HepG2 (cell line): ENCODE measurements around the gene TLCD3B. TPM values are rescaled to one million over a fixed set of nuclear protein-coding genes. Genes with fewer than 3 reads are reported as not detected.

Experiments
- ATAC-seq: fragments of 200-7000 bp; cut with Tn5 transposase; 3 replicates; pipeline ENCODE4 v1.9.1; 2020; ENCODE audit warnings: mild to moderate bottlenecking, moderate library complexity
- BruUV-seq: library from RNA; stranded (reverse); fragments of 400-500 nt; replicated peaks from 2 replicates; lab custom pipeline; 2021; lab: Mats Ljungman, UMichigan
- CTCF ChIA-PET: fragments of 300-600 bp; formaldehyde crosslinking; extraction: SDS; loops from one replicate; lab custom pipeline; 2021; ENCODE audit warnings: low total read pairs, inconsistent platforms, low intra/inter-chr PET ratio; lab: Yijun Ruan, JAX
- POLR2A ChIA-PET: fragments of 350-600 bp; sonication (Branson Sonifier 250); formaldehyde crosslinking; loops from one replicate; lab custom pipeline; 2020; ENCODE audit warnings: antibody characterized with exemption, inconsistent platforms; lab: Yijun Ruan, JAX
- DNase-seq: peaks from one replicate; pipeline ENCODE4 v3.0.0-alpha.2; 2015; ENCODE audit warnings: low spot score
- FAIRE-seq: peaks from 3 replicates; lab custom pipeline; 2011; peaks lifted over from hg19 to GRCh38; lab: Jason Lieb, UNC
- H2AFZ ChIP-seq: one replicate; pipeline ENCODE4 v1.6.1; 2011; ENCODE audit warnings: low read length, inconsistent platforms
- H3K27ac ChIP-seq: fragments of 300-600 bp; 3 replicates; pipeline ENCODE4 v1.8.0; 2011; ENCODE audit warnings: mixed run types, mild to moderate bottlenecking, mixed read lengths, low read length, inconsistent platforms; ENCODE audit not compliant: insufficient read depth; ENCODE audit errors: extremely low read length
- H3K27me3 ChIP-seq, 2 experiments: fragments of 200-600 bp in 1 of 2; 2 replicates in 1 of 2; 3 replicates in 1 of 2; pipeline versions ENCODE4 v1.6.0 to v1.8.0; 2011; ENCODE audit warnings: low read length in 2 of 2, mild to moderate bottlenecking in 2 of 2, moderate library complexity in 2 of 2, inconsistent platforms in 1 of 2; ENCODE audit not compliant: insufficient read depth in 2 of 2, control insufficient read depth in 1 of 2
- H3K36me3 ChIP-seq, 2 experiments: fragments of 200-600 bp in 1 of 2; replicated peaks in 1 of 2; 2 replicates in 1 of 2; 3 replicates in 1 of 2; pipeline versions ENCODE4 v1.5.1 to v1.8.0; 2011; ENCODE audit warnings: low read length in 2 of 2, inconsistent platforms in 1 of 2; ENCODE audit not compliant: insufficient read depth in 2 of 2, control insufficient read depth in 1 of 2
- H3K4me1 ChIP-seq: 2 replicates; pipeline ENCODE4 v1.5.1; 2012; ENCODE audit warnings: low read length, inconsistent platforms; ENCODE audit not compliant: insufficient read depth
- H3K4me2 ChIP-seq: 2 replicates; pipeline ENCODE4 v1.6.0; 2011; ENCODE audit warnings: low read depth, low read length, inconsistent platforms
- H3K4me3 ChIP-seq, 3 experiments: fragments of 200-600 bp in 1 of 3; sonication (generic), shearing (Covaris generic) in 1 of 3; replicated peaks in 1 of 3; 2 replicates each; pipeline ENCODE4 v1.5.1; 2011 to 2016; ENCODE audit warnings: low read length in 3 of 3, inconsistent platforms in 2 of 3, low read depth in 2 of 3, mild to moderate bottlenecking in 2 of 3, control low read depth in 1 of 3, mixed read lengths in 1 of 3; ENCODE audit not compliant: insufficient read depth in 1 of 3
- H3K79me2 ChIP-seq: one replicate; pipeline ENCODE4 v1.6.1; 2011; ENCODE audit warnings: low read length, inconsistent platforms; ENCODE audit not compliant: insufficient read depth
- H3K9ac ChIP-seq: 2 replicates; pipeline ENCODE4 v1.6.0; 2011; ENCODE audit warnings: mild to moderate bottlenecking, low read depth, low read length, inconsistent platforms; ENCODE audit not compliant: insufficient read depth
- H3K9me3 ChIP-seq: 2 replicates; pipeline ENCODE4 v1.5.1; 2012; ENCODE audit warnings: mild to moderate bottlenecking, low read length
- H4K20me1 ChIP-seq: 2 replicates; pipeline ENCODE4 v1.6.0; 2011; ENCODE audit warnings: inconsistent platforms, mild to moderate bottlenecking, low read length, moderate library complexity; ENCODE audit not compliant: insufficient read depth
- CHD4 ChIP-seq: fragments of 200-600 bp; sonication (generic); IDR thresholded peaks from 2 replicates; pipeline ENCODE4 v1.7.0; 2017; ENCODE audit warnings: mild to moderate bottlenecking, low read length, borderline replicate concordance
- MYC ChIP-seq: sonication (generic); formaldehyde crosslinking; IDR thresholded peaks from 2 replicates; pipeline ENCODE4 v1.9.0; 2021; ENCODE audit warnings: missing genetic modification reagents, borderline replicate concordance
- ZMYM2 ChIP-seq: sonication (generic); formaldehyde crosslinking; IDR thresholded peaks from 2 replicates; pipeline ENCODE4 v1.8.0; 2022; ENCODE audit warnings: mild to moderate bottlenecking, missing genetic modification reagents
- ZNF576 ChIP-seq: sonication (generic); formaldehyde crosslinking; IDR thresholded peaks from 2 replicates; pipeline ENCODE4 v1.4.0; 2020; ENCODE audit warnings: mild to moderate bottlenecking, missing genetic modification reagents
- ZNF652 ChIP-seq: IDR thresholded peaks from 2 replicates; pipeline ENCODE4 v1.6.1; 2016; ENCODE audit warnings: low read depth, borderline replicate concordance
- ZNF746 ChIP-seq: sonication (generic); formaldehyde crosslinking; IDR thresholded peaks from 2 replicates; pipeline ENCODE4 v1.8.0; 2022; ENCODE audit warnings: mild to moderate bottlenecking, missing genetic modification reagents
- WGBS: methylation state at CpG from one replicate; pipeline ENCODE4 v1.1.6; 2017; ENCODE audit warnings: low lambda C conversion rate; 5-methylcytosine and 5-hydroxymethylcytosine counted together
- in situ Hi-C: cut with HindIII; loops from 2 replicates; pipeline ENCODE4 v1.10.0; 2017; ENCODE audit warnings: low pct_unique_long_range_greater_than_20kb; ENCODE audit not compliant: extremely low pct_ligation_motif_present
- intact Hi-C: fragments of 100-400 bp; cut with micrococcal nuclease; formaldehyde crosslinking; loops from one replicate; pipeline ENCODE4 v1.10.0; 2022; ENCODE audit not compliant: unreplicated experiment
- polyA plus RNA-seq, 8 experiments: library from polyadenylated mRNA; depleted of rRNA in 3 of 8; stranded (reverse) in 7 of 8; unstranded in 1 of 8; fragments of >200 nt; fragmentation: Illumina TruSeq in 4 of 8; extraction: Trizol in 4 of 8; gene quantifications; 2 replicates each; pipeline versions ENCODE4 v1.2.1 to v1.2.3, GENCODE V29; 2011 to 2016; ENCODE audit warnings: low read depth in 4 of 8, missing spikeins in 1 of 8, mixed read lengths in 1 of 8; ENCODE audit not compliant: insufficient read depth in 1 of 8
- total RNA-seq, 5 experiments: library from RNA; depleted of rRNA; stranded (reverse); fragments of >200 nt; fragmentation: Illumina TruSeq; extraction: Trizol; gene quantifications; 2 replicates each; pipeline ENCODE4 v1.2.3, GENCODE V29; 2016; ENCODE audit warnings: low read depth in 1 of 5
- TF ChIP-seq, protein P1 (sequence below): sonication (generic); formaldehyde crosslinking; IDR thresholded peaks from 2 replicates; pipeline ENCODE4 v1.5.1; 2020; ENCODE audit warnings: mild to moderate bottlenecking, missing genetic modification reagents, moderate library complexity

Gene TLCD3B
- total and polyA plus RNA-seq, 2 of the 13 experiments (the other 11 are each of a cell fraction or from before 2014, with no cell fraction given), result not detected

DNA sequence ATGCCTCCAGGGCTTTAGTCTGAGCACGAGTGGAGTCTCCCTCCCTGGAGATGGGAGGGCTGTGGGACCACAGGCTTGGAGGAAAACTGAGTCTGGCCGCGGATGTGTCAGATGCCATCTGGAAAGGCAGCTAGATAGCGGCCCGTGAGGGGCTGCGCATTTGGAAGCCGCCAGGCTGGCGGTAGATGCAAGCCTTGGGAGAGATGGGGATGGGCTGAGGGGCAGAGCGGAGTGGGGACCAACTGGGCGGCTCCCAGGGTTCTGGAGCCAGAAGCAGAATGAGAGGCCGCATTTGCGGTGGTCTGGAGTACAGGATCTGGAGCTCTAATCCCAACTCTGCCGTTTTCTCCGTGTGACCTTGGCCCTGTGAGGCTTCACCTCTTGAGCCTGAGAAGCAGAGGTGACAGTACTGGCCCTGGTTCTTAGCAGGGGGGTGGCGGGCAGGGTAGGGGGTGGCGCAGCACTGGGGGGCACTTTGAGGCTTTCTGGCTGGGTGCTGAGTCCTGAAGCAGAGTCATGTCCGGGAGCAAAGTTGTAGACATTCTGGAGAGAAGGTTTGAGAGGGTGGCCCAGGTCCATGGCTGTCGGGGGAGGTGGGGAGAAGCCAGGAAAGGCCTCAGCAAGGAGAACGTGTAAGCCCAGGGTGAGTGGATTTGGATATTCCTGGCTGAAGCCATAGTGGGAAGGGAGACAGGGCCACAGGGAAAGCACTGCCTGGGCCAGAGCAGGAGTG is 28.3 kb downstream of the TLCD3B start:
- Histone ChIP-seq H3K9me3 (no peaks in the 10 kb centered on the region), H3K27ac (no peak overlapping the region), H3K79me2 (no peaks in the 10 kb centered on the region), H4K20me1 (no peaks in the 10 kb centered on the region), H3K9ac (no peak overlapping the region), H3K4me2 (no peak overlapping the region), H3K36me3 (peaks cover 0 to 3% of the 10 kb centered on the region in 2 experiments; a peak in 1 of 5 replicates), H3K4me3 (no peak overlapping the region), H3K4me1 (no peaks in the 10 kb centered on the region), H3K27me3 (no peaks in the 10 kb centered on the region), H2AFZ (no peak overlapping the region)
- CTCF ChIA-PET, result no interaction called here
- intact Hi-C loops (no loop called here), in situ Hi-C loops (loop anchor here (10.0 kb wide), 1 partner anchor 138 kb away; the partner anchor contains the start of gene CDIPT)
- POLR2A ChIA-PET, result interaction anchor here (0.5 to 0.6 kb wide), 2 partner anchors 30 to 692 kb away, joined by 3 read pairs; no protein-coding TSS in a partner anchor
- TF ChIP-seq MYC (CRISPR knock-in tag) (no peak), ZNF652 (CRISPR knock-in tag) (no peak), ZMYM2 (CRISPR knock-in tag) (no peak), ZNF576 (CRISPR knock-in tag) (no peak), CHD4 (no peak), ZNF746 (CRISPR knock-in tag) (no peak)
- TF ChIP-seq, protein P1, sequence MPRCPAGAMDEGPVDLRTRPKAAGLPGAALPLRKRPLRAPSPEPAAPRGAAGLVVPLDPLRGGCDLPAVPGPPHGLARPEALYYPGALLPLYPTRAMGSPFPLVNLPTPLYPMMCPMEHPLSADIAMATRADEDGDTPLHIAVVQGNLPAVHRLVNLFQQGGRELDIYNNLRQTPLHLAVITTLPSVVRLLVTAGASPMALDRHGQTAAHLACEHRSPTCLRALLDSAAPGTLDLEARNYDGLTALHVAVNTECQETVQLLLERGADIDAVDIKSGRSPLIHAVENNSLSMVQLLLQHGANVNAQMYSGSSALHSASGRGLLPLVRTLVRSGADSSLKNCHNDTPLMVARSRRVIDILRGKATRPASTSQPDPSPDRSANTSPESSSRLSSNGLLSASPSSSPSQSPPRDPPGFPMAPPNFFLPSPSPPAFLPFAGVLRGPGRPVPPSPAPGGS (CRISPR knock-in tag), result no peak
- WGBS, result 94% methylated on average over 19 of the region's 19 CpGs
- no TSS peak for BruUV-seq
- ATAC-seq (no peak), DNase-seq (no peak), FAIRE-seq (no peak)
